ENCODE measurements around the gene MEOX2.

MEOX2 gene

DNA sequence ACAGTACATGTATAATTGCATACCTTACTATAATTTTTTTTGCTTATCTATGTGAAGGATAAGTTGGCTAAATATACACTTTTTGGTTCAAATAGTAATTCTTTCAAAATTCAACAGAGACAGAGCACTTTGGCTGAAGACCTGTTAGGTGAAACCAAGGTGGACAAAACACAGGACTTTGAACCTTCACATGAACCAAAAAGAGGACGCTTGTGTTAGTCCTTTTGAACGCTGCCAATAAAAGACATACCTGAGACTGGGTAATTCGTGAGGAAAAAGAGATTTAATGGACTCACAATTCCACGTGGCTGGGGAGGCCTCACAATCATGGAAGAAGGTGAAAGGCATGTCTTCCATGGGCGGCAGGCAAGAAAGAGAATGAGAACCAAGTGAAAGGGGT, 120.0 kb downstream of the MEOX2 start:
- H3K9me3 ChIP-seq (ENCODE audit: control insufficient read depth, low read length), result no peaks in the 10 kb centered on the region
- 85 to 92% methylated on average over 3 to 5 of the region's 5 CpGs for WGBS, 2 experiments (ENCODE audit: insufficient coverage in 2 of 2)
- no peaks in the 10 kb centered on the region for H3K4me1 ChIP-seq (ENCODE audit: control insufficient read depth, insufficient read depth, low read length, poor library complexity, severe bottlenecking)
- H3K27ac ChIP-seq (ENCODE audit: low read depth, low read length, severe bottlenecking), result no peak overlapping the region
- no peak overlapping the region for H3K4me3 ChIP-seq (ENCODE audit: extremely low read depth, insufficient read depth, low read length, poor library complexity, severe bottlenecking)
- H3K36me3 ChIP-seq (ENCODE audit: control insufficient read depth, insufficient read depth, low read length), result no peaks in the 10 kb centered on the region

GRCh38 chr7:15561835-15562234, 124.6 kb downstream of the MEOX2 start, which contains the start of gene AGMO:
Gene AGMO (minus strand): TSS chr7:15562015.
- no peaks in the 10 kb centered on the region for H3K36me3 ChIP-seq (ENCODE audit: control insufficient read depth, insufficient read depth, low read length)
- H3K9me3 ChIP-seq (ENCODE audit: control insufficient read depth, low read length), result no peaks in the 10 kb centered on the region
- no peak within 1 kb of the TSS for H3K27ac ChIP-seq (ENCODE audit: low read depth, low read length, severe bottlenecking)
- WGBS, 2 experiments (ENCODE audit: insufficient coverage in 2 of 2), result 31 to 86% methylated on average over 1 to 2 of the region's 5 CpGs
- peaks cover 3% of the 10 kb centered on the region for H3K4me1 ChIP-seq (ENCODE audit: control insufficient read depth, insufficient read depth, low read length, poor library complexity, severe bottlenecking)
- H3K4me3 ChIP-seq (ENCODE audit: extremely low read depth, insufficient read depth, low read length, poor library complexity, severe bottlenecking), result no peak within 1 kb of the TSS

Data from mesodermal cell (in vitro differentiated cells).